ENCODE results near the gene FBXO9.

DNA sequence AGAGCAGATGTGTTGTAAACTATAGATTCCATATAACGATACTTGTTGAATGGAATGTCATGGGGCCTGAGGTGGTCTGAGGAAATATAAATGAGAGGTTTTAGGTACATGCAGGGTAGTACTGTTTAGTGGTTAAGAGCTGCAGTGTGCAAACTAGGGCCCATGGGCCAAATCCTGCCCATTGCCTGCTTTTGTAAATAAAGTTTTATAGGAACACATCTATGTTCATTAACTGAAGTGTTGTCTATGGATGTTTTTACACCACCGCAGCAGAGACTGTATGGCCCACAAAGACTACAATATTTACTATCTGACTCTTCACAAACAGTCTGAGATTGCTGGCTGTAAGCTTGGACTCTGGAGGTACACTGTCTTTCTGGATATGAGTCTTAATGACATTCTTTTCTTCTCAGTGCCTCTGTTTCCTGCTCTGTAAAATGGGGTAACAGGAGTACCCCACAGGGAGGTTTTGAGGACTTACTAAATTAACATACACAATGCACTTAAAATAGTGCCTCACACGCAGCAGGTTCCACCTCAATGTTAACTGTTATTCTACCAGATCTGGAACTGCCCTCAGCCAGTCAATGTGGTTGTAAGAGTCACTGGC lies 70.9 kb downstream of the FBXO9 start:
- no peak for TF ChIP-seq CTCF (IDR thresholded peaks at IDR 0.05; ENCODE audit: low read length)
- TF ChIP-seq EZH2 (optimal IDR thresholded peaks at IDR 0.05; ENCODE audit: low read depth, low read length) = no peak
- no peak for TF ChIP-seq EZH2phosphoT487 (IDR thresholded peaks at IDR 0.05; ENCODE audit: low read length)

Data from MM.1S (cell line).